SK-N-SH treated with all-trans-retinoic acid at 6 μM for 48 hours (cell line): ENCODE results near the gene PCDH12.

Experiments used
- ARNTL ChIP-seq: fragments of 450-650 bp; formaldehyde crosslinking; IDR thresholded peaks from 2 replicates; pipeline ENCODE4 v1.5.0; 2020; ENCODE audit warnings: low read depth, mild to moderate bottlenecking, moderate library complexity, borderline replicate concordance
- ESRRG ChIP-seq: fragments of 250-450 bp; sonication (Bioruptor Pico); IDR thresholded peaks from 2 replicates; pipeline ENCODE4 v1.6.1; 2021; ENCODE audit warnings: mild to moderate bottlenecking
- ISL1 ChIP-seq: fragments of 250-450 bp; sonication (Bioruptor Pico); IDR thresholded peaks from 2 replicates; pipeline ENCODE4 v2.1.2; 2022; ENCODE audit warnings: mild to moderate bottlenecking, moderate library complexity
- OSR1 ChIP-seq: fragments of 250-450 bp; sonication (Bioruptor Pico); IDR thresholded peaks from 2 replicates; pipeline ENCODE4 v1.8.0; 2022; ENCODE audit warnings: moderate library complexity, mild to moderate bottlenecking, inconsistent platforms
- RARB ChIP-seq: fragments of 250-450 bp; sonication (Bioruptor Pico); IDR thresholded peaks from 2 replicates; pipeline ENCODE4 v1.8.0; 2021; ENCODE audit warnings: mild to moderate bottlenecking, moderate library complexity
- SNAI2 ChIP-seq: fragments of 250-450 bp; sonication (Bioruptor Pico); IDR thresholded peaks from 2 replicates; pipeline ENCODE4 v1.5.0; 2020; ENCODE audit warnings: mild to moderate bottlenecking, moderate library complexity
- ZC3H10 ChIP-seq: fragments of 250-450 bp; sonication (Bioruptor Pico); IDR thresholded peaks from 2 replicates; pipeline ENCODE4 v1.5.1; 2021; ENCODE audit warnings: mild to moderate bottlenecking, moderate library complexity
- ZFP30 ChIP-seq: fragments of 450-650 bp; formaldehyde crosslinking; IDR thresholded peaks from 2 replicates; pipeline ENCODE4 v1.5.0; 2022; ENCODE audit warnings: mild to moderate bottlenecking, moderate library complexity
- ZNF565 ChIP-seq: fragments of 450-650 bp; formaldehyde crosslinking; conservative IDR thresholded peaks from 2 replicates; pipeline ENCODE4 v1.5.0; 2020; ENCODE audit warnings: low read depth, mild to moderate bottlenecking, moderate library complexity
- ZNF8 ChIP-seq: fragments of 450-650 bp; formaldehyde crosslinking; IDR thresholded peaks from 2 replicates; pipeline ENCODE4 v1.5.0; 2020; ENCODE audit warnings: mild to moderate bottlenecking, moderate library complexity
- TF ChIP-seq, protein P1 (sequence below): fragments of 250-450 bp; sonication (Bioruptor Pico); IDR thresholded peaks from 2 replicates; pipeline ENCODE4 v1.8.0; 2020; ENCODE audit warnings: mild to moderate bottlenecking, moderate library complexity, borderline replicate concordance
- TF ChIP-seq, protein P2 (sequence below): fragments of 250-450 bp; sonication (Bioruptor Pico); IDR thresholded peaks from 2 replicates; pipeline ENCODE4 v1.5.1; 2020; ENCODE audit warnings: low read depth, mild to moderate bottlenecking, moderate library complexity
- TF ChIP-seq, protein P3 (sequence below): fragments of 250-450 bp; sonication (Bioruptor Pico); IDR thresholded peaks from 2 replicates; pipeline ENCODE4 v1.8.0; 2021; ENCODE audit warnings: low read depth, mild to moderate bottlenecking, moderate library complexity, borderline replicate concordance
- TF ChIP-seq, protein P4 (sequence below): fragments of 250-450 bp; sonication (Bioruptor Pico); IDR thresholded peaks from 2 replicates; pipeline ENCODE4 v1.5.0; 2020; ENCODE audit warnings: mild to moderate bottlenecking, moderate library complexity

DNA sequence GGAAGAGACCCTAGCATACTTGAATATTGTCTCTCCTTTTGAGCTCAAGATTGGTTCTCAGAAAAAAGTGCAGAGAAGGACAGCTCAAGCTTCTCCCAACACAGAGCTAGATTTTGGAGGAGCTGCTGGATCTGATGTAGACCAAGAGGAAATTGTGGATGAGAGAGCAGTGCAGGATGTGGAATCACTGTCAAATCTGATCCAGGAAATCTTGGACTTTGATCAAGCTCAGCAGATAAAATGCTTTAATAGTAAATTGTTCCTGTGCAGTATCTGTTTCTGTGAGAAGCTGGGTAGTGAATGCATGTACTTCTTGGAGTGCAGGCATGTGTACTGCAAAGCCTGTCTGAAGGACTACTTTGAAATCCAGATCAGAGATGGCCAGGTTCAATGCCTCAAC is 20.4 kb upstream of the PCDH12 start:
- no peak for TF ChIP-seq RARB
- TF ChIP-seq, protein P1, sequence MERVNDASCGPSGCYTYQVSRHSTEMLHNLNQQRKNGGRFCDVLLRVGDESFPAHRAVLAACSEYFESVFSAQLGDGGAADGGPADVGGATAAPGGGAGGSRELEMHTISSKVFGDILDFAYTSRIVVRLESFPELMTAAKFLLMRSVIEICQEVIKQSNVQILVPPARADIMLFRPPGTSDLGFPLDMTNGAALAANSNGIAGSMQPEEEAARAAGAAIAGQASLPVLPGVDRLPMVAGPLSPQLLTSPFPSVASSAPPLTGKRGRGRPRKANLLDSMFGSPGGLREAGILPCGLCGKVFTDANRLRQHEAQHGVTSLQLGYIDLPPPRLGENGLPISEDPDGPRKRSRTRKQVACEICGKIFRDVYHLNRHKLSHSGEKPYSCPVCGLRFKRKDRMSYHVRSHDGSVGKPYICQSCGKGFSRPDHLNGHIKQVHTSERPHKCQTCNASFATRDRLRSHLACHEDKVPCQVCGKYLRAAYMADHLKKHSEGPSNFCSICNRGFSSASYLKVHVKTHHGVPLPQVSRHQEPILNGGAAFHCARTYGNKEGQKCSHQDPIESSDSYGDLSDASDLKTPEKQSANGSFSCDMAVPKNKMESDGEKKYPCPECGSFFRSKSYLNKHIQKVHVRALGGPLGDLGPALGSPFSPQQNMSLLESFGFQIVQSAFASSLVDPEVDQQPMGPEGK (CRISPR knock-in tag) = no peak
- no peak for TF ChIP-seq ARNTL (CRISPR knock-in tag)
- no peak for TF ChIP-seq ESRRG (CRISPR knock-in tag)
- TF ChIP-seq ISL1 (CRISPR knock-in tag) = no peak
- TF ChIP-seq ZFP30 (CRISPR knock-in tag) = no peak
- no peak for TF ChIP-seq OSR1
- no peak for TF ChIP-seq ZC3H10 (CRISPR knock-in tag)
- TF ChIP-seq, protein P2, sequence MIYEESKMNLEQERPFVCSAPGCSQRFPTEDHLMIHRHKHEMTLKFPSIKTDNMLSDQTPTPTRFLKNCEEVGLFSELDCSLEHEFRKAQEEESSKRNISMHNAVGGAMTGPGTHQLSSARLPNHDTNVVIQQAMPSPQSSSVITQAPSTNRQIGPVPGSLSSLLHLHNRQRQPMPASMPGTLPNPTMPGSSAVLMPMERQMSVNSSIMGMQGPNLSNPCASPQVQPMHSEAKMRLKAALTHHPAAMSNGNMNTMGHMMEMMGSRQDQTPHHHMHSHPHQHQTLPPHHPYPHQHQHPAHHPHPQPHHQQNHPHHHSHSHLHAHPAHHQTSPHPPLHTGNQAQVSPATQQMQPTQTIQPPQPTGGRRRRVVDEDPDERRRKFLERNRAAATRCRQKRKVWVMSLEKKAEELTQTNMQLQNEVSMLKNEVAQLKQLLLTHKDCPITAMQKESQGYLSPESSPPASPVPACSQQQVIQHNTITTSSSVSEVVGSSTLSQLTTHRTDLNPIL (CRISPR knock-in tag) = no peak
- TF ChIP-seq, protein P3, sequence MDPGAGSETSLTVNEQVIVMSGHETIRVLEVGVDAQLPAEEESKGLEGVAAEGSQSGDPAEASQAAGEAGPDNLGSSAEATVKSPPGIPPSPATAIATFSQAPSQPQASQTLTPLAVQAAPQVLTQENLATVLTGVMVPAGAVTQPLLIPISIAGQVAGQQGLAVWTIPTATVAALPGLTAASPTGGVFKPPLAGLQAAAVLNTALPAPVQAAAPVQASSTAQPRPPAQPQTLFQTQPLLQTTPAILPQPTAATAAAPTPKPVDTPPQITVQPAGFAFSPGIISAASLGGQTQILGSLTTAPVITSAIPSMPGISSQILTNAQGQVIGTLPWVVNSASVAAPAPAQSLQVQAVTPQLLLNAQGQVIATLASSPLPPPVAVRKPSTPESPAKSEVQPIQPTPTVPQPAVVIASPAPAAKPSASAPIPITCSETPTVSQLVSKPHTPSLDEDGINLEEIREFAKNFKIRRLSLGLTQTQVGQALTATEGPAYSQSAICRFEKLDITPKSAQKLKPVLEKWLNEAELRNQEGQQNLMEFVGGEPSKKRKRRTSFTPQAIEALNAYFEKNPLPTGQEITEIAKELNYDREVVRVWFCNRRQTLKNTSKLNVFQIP (CRISPR knock-in tag) = no peak
- TF ChIP-seq ZNF8 (CRISPR knock-in tag) = no peak
- TF ChIP-seq, protein P4, sequence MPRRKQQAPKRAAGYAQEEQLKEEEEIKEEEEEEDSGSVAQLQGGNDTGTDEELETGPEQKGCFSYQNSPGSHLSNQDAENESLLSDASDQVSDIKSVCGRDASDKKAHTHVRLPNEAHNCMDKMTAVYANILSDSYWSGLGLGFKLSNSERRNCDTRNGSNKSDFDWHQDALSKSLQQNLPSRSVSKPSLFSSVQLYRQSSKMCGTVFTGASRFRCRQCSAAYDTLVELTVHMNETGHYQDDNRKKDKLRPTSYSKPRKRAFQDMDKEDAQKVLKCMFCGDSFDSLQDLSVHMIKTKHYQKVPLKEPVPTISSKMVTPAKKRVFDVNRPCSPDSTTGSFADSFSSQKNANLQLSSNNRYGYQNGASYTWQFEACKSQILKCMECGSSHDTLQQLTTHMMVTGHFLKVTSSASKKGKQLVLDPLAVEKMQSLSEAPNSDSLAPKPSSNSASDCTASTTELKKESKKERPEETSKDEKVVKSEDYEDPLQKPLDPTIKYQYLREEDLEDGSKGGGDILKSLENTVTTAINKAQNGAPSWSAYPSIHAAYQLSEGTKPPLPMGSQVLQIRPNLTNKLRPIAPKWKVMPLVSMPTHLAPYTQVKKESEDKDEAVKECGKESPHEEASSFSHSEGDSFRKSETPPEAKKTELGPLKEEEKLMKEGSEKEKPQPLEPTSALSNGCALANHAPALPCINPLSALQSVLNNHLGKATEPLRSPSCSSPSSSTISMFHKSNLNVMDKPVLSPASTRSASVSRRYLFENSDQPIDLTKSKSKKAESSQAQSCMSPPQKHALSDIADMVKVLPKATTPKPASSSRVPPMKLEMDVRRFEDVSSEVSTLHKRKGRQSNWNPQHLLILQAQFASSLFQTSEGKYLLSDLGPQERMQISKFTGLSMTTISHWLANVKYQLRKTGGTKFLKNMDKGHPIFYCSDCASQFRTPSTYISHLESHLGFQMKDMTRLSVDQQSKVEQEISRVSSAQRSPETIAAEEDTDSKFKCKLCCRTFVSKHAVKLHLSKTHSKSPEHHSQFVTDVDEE = no peak
- TF ChIP-seq SNAI2 (CRISPR knock-in tag) = no peak
- TF ChIP-seq ZNF565 = no peak
